HG02759 (cell line): Measurements from ENCODE around the gene OLA1.
"Not testable (repeated sequence)": the region's sequence is repeated elsewhere in the genome, so short reads cannot be mapped to it uniquely, and the experiment has no call there.

Source experiments
- ATAC-seq: cut with Tn5 transposase; IDR thresholded peaks from one replicate; pipeline ENCODE4 v1.9.1; 2021; ENCODE audit warnings: mild to moderate bottlenecking, moderate library complexity; ENCODE audit not compliant: unreplicated experiment

The OLA1 gene

GRCh38 chr2:174248187-174248997, at the start of gene OLA1:
Gene OLA1, minus strand, starts transcription at chr2:174248532. Its CDS starts 1,717 bp downstream, at chr2:174246815.
- peak; percentile 97 for ATAC-seq

GRCh38 chr2:174292908-174293307, 44.6 kb upstream of the OLA1 start:
- no peak for ATAC-seq

DNA sequence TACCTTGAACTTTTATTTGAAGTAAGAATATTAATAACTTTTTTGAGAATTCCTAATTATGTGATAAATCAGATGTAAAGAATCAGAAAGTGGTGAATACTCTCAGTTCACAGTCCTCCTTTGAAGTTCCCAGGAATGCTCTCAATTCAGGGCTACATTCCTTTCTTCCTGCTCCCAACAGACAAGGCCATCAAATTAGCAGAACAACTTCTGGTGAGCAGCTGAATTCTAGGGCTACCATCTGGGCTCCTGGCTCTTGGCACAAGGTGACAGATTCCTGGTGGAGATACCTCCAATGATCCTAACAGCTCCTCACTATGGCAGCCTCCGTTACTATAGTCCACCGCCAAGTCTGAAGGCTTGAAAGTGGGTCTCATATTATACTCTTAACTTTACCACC, 37.8 kb upstream of the OLA1 start:
- ATAC-seq = no peak

GRCh38 chr2:174282441-174282840, 34.1 kb upstream of the OLA1 start:
- ATAC-seq = no peak

DNA sequence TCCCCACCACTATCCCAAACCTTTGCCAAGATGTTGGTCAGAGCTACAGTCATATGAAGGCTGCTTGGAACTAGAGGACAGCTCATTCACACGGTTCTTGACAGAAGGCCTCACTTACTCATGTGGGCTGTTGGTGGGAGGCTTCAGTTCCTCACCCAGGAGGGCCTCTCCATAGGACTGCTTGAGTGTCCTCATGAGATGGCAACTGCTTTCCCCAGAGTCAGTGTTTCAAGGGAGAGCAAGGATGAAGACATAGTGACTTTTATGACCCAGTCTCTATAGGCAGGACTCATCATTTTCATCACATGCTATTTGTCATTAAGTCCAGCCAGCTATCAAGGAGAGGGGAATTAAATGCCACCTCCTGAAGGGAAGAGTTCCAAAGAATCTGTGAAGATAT, 33.4 kb upstream of the OLA1 start:
- no peak for ATAC-seq

DNA sequence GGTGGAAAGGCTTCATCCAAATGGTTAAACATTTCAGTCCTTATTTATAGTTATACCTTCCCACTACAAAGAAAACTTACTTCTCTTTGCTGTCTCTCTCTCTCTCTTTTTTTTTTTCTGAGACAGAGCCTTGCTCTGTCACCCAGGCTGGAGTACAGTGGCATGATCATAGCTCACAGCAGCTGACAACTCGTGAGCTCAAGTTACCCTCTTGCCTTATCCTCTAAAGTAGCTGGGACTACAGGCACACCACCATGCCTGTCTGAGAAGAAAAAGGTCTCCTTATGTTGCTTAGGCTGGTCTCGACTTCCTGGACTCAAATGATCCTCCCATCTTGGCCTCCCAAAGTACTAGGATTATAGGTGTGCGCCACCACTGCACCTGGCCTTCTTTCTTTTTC, 32.3 kb upstream of the OLA1 start:
- ATAC-seq = no peak

GRCh38 chr2:174270263-174270662, 21.9 kb upstream of the OLA1 start:
- ATAC-seq = not testable (repeated sequence)

DNA sequence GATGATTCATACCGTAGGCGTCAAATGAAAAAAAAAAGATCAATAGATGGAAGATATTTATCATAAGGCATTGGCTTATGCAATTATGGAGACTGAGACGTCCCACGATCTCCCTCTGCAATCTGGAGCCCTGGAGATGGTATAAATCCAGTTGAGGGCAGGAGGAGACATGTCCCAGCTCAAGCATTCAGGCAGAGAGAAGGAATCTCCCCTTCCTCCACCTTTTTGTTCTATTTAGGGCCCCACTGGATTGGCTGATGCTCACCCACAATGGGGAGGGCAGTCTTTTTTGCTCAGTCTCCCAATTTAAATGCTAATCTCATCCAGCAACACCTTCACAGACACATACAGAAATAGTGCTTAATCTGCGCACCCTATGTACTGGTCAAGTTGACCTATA, 18.0 kb upstream of the OLA1 start:
- no peak for ATAC-seq

GRCh38 chr2:174263997-174264396, 15.7 kb upstream of the OLA1 start:
- ATAC-seq = no peak

- no peak for ATAC-seq
Measured at GRCh38 chr2:174259981-174260380, 11.6 kb upstream of the OLA1 start.

DNA sequence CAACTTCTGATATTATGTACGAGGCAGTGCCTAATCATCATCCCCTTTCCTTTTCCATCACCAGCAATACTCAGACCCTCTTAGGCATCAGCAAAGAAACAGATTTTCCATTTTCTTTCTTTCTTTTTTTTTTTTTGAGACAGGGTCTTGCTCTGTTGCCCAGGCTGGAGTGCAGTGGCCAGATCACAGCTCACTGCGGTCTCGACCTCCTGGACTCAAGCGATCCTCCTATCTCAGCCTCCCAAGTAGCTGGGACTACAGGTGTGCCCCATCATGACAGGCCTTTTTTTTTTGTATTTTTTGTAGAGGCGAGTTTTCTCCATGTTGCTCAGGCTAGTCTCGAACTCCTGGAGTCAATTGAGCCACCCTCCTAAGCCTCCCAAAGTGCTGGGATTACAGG, 5.9 kb upstream of the OLA1 start:
- no peak for ATAC-seq

DNA sequence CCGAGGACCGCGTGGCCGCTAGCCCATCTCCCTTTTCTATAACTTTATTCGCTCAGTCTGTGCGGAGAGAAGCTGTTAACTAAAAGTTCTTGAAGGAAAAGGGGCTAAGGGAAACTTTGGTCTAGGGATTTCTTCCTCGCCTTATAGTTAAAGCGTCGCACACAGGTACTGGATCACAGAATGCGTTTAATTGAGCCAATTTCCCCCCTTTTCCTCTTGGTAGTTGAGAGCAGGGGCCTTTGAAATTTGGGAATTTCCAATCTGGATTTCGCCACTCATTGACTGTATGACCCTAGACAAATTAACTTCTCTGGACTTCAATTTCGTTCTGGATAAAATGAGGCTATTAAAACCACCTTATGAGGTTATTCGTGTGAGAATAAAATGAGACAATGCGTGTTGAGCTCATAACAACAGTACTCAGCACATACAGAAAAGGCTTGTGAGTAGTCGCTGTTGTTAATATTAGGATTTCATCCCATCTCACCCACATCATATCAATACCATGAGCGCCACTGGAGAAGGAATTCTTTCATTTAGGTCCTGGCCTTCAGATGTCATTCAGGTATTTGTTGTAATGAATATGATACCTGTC, 763 bp upstream of the OLA1 start:
- no peak for ATAC-seq

- ATAC-seq = peak; percentile 3
Measured at GRCh38 chr2:174247474-174248186, 702 bp downstream of the OLA1 start.

DNA sequence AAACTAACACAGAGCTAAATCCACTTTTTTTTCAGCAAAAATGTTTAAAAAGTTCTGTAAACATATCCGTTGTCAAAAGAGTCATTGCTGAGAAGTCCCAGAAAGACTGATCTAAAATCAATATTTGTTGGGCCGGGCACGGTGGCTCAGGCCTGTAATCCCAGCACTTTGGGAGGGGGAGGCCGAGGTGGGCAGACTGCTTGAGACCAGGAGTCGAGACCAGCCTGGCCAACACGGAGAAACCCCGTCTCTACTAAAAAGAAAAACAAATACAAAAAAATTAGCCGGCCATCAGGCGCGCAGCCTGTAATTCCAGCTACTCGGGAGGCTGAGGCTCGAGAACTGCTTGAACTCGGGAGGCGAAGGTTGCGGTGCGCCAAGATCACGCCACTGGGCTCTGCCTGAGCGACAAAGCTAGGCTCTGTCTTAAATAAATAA, 1.4 kb downstream of the OLA1 start:
- no peak for ATAC-seq

DNA sequence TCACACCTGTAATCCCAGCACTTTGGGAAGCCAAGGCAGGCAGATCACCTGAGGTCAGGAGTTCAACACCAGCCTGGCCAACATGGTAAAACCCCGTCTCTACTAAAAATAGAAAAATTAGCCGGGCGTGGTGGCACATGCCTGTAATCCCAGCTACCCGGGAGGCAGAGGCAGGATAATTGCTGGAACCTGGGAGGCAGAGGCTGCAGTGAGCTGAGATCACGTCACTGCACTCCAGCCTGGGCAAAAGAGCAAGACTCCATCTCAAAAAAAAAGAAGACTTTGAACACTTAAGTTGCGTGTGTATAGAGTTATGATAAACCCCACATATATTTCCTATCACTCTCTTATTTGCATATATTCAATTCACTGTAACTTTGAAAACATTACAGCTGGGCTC, 2.7 kb downstream of the OLA1 start:
- not testable (repeated sequence) for ATAC-seq

- no peak for ATAC-seq
Measured at GRCh38 chr2:174245065-174245464, 3.3 kb downstream of the OLA1 start.

DNA sequence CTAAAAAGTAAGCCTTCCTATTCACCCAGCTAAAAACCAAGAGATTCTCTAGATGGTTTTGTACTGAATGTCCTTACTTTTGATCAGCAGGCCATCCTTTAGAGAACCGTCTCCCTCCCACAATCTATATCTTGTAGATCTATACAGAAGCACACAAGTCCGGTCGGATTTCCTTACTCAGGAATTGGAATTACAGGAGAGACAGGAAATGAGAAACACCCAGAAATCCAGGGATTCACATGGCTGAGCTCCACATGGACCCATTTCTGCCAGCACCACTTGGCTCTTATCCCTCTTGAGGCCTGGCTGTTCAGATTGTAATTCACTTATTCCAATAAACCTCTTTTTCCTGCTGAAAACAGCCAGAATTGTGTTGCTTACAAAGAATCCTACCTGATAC, 4.5 kb downstream of the OLA1 start:
- ATAC-seq = no peak

- ATAC-seq = no peak
Measured at GRCh38 chr2:174240097-174240496, 8.2 kb downstream of the OLA1 start.

DNA sequence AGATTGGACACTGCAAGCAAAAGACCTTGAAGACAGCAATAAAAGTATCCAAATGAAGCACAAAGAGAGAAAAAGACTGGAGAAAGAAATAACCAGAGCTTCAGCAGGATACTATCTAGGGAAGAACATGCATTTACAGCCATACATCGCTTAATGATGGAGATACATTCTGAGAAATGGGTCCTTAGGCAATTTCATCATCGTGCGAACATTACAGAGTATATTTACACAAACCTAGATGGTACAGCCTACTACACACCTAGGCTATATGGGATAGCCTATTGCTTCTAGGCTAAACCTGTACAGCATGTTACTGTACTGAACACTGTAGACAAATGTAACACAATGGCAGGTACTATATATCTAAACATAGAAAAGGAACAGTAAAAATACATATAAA, 11.9 kb downstream of the OLA1 start:
- no peak for ATAC-seq

GRCh38 chr2:174235680-174236079, 12.7 kb downstream of the OLA1 start:
- no peak for ATAC-seq

DNA sequence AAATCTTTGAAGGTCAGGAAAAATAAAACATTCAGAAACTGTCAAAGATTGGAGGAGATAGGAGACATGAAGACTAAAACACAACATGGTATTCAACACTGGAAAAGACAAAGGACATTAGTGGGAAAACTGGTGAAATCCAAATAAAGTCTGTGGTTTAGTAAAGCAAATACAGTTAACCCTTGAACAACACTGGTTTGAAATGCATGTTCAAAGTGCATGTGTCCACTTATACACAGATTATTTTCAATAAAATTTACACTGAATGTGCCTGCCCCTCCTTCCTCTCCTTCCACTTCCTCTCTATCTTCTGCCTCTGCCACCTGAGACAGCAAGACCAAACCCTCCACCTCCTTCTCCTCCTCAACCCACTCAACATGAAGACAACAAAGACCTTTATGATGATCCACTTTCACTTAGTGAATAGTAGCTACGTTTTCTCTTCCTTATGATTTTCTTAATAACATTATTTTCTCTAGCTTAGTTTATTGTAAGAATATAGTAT, 14.5 kb downstream of the OLA1 start:
- ATAC-seq = no peak

DNA sequence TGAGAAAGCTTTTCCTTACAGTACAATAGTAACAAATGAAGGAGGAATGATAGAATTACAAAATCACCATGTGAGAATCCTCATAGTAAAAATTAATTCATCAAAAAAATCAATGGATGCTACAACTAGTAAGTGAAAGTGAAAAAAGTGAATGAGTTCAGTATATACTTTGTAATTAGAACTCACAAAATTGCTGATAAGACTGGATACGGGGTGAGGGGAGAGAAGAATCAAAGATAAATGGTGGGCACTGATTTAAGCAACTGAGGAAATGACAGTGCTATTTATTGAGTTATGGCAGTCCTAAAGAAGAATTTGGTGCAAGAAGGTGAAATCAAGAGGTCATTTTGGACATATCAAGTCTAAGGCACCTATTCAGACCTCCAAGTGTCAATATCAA, 20.6 kb downstream of the OLA1 start:
- no peak for ATAC-seq
